Caco-2 (cell line): ENCODE measurements around the gene HAPSTR1. TPM values are rescaled to one million over a fixed set of nuclear protein-coding genes. Genes with fewer than 3 reads are reported as not detected.

ENCODE experiments used
- BruUV-seq: library from RNA; stranded (reverse); fragments of 400-500 nt; replicated peaks from 2 replicates; lab custom pipeline; 2021; lab: Mats Ljungman, UMichigan
- CTCF ChIA-PET: fragments of 300-600 bp; sonication (Branson Sonifier 250); formaldehyde crosslinking; loops from one replicate; lab custom pipeline; 2022; ENCODE audit warnings: antibody characterized with exemption; lab: Charles Lee
- POLR2A ChIA-PET: fragments of 300-600 bp; sonication (Branson Sonifier 250); formaldehyde crosslinking; loops from one replicate; lab custom pipeline; 2022; ENCODE audit warnings: antibody characterized with exemption; lab: Charles Lee
- DNase-seq, 2 experiments: peaks; one replicate each; pipeline versions ENCODE4 v3.0.0 to v3.0.0-alpha.2; 2020 to 2022
- H3K27me3 ChIP-seq: replicated peaks from 2 replicates; pipeline ENCODE4 v1.6.0; 2011; ENCODE audit warnings: low read length; ENCODE audit not compliant: control insufficient read depth, insufficient read depth
- H3K36me3 ChIP-seq: 2 replicates; pipeline ENCODE4 v1.5.1; 2011; ENCODE audit warnings: low read length; ENCODE audit not compliant: control insufficient read depth, insufficient read depth
- H3K4me1 ChIP-seq: fragments of 250-450 bp; sonication (Bioruptor Pico); 2 replicates; pipeline ENCODE4 v1.5.1; 2020; ENCODE audit warnings: mild to moderate bottlenecking
- H3K4me3 ChIP-seq: 2 replicates; pipeline ENCODE4 v1.5.1; 2011; ENCODE audit warnings: low read depth, mild to moderate bottlenecking, control low read depth, low read length
- H3K9me3 ChIP-seq: fragments of 250-450 bp; sonication (Bioruptor Pico); 2 replicates; pipeline ENCODE4 v1.5.1; 2020; ENCODE audit warnings: mild to moderate bottlenecking, moderate library complexity
- H3K27ac Mint-ChIP-seq: one replicate; pipeline ENCODE4 v1.8.0; 2022; ENCODE audit warnings: mixed read lengths; ENCODE audit not compliant: unreplicated experiment
- H3K27me3 Mint-ChIP-seq: one replicate; pipeline ENCODE4 v1.8.0; 2022; ENCODE audit warnings: mixed read lengths; ENCODE audit not compliant: insufficient read depth, unreplicated experiment
- H3K36me3 Mint-ChIP-seq: one replicate; pipeline ENCODE4 v1.8.0; 2022; ENCODE audit warnings: mild to moderate bottlenecking, mixed read lengths; ENCODE audit not compliant: insufficient read depth, unreplicated experiment
- H3K4me1 Mint-ChIP-seq: one replicate; pipeline ENCODE4 v1.8.0; 2022; ENCODE audit warnings: low read depth, mixed read lengths; ENCODE audit not compliant: unreplicated experiment
- H3K4me3 Mint-ChIP-seq: one replicate; pipeline ENCODE4 v1.8.0; 2022; ENCODE audit warnings: mild to moderate bottlenecking, moderate library complexity, mixed read lengths; ENCODE audit not compliant: unreplicated experiment
- H3K9me3 Mint-ChIP-seq: one replicate; pipeline ENCODE4 v1.8.0; 2022; ENCODE audit warnings: mixed read lengths; ENCODE audit not compliant: unreplicated experiment
- CTCF ChIP-seq, 2 experiments: fragments of 200-600 bp in 1 of 2; IDR thresholded peaks; 1 replicate in 1 of 2; 2 replicates in 1 of 2; pipeline versions ENCODE4 v1.5.1 to v1.8.0; 2011 to 2022; ENCODE audit warnings: antibody characterized with exemption in 1 of 2, control low read depth in 1 of 2, inconsistent platforms in 1 of 2, low read depth in 1 of 2, low read length in 1 of 2, mild to moderate bottlenecking in 1 of 2, moderate library complexity in 1 of 2; ENCODE audit not compliant: insufficient read depth in 1 of 2, severe bottlenecking in 1 of 2, unreplicated experiment in 1 of 2
- intact Hi-C: fragments of 100-400 bp; cut with micrococcal nuclease; formaldehyde crosslinking; loops from one replicate; pipeline ENCODE4 v1.10.0; 2022; ENCODE audit not compliant: unreplicated experiment
- total RNA-seq: library from RNA; stranded (reverse); gene quantifications from 2 replicates; pipeline ENCODE4 v1.2.3, GENCODE V29; 2022

Gene HAPSTR1
- total RNA-seq, 1 experiment from 2014 or later, result 47.1 TPM

DNA sequence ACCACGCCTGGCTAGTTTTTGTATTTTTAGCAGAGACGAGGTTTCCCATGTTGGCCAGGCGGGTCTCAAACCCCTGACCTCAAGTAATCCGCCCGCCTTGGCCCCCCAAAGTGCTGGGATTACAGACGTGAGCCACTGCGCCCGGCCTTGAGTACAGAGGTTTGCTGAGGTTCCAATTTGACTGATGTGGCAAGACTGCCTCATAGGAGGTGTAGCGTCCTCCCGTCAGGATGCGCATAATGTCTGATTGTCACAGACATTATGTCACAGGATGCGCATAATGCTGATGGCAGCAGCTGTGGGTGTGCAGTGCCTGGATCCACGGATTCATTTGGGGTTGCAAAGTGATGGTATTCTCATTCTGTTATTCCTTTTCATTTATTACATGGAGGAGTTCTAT, 45.2 kb downstream of the HAPSTR1 start:
- no peak for TF ChIP-seq CTCF (IDR thresholded peaks at IDR 0.05; ENCODE audit: insufficient read depth in 1 of 2, low read depth in 1 of 2, low read length in 1 of 2, severe bottlenecking in 1 of 2, unreplicated experiment in 1 of 2)
- CTCF ChIA-PET, result no interaction called here
- intact Hi-C loops, result no loop called here
- Histone ChIP-seq H3K4me1 (no peaks in the 10 kb centered on the region), H3K9me3 (no peaks in the 10 kb centered on the region), H3K36me3 (no peaks in the 10 kb centered on the region), H3K4me3 (no peak overlapping the region), H3K27me3 (no peaks in the 10 kb centered on the region)
- H3K4me1 Mint-ChIP-seq, result no peaks in the 10 kb centered on the region
- POLR2A ChIA-PET, result no interaction called here
- no peak overlapping the region for H3K4me3 Mint-ChIP-seq
- peaks cover 15% of the 10 kb centered on the region for H3K36me3 Mint-ChIP-seq
- H3K27ac Mint-ChIP-seq, result no peak overlapping the region
- DNase-seq, result no peak
- H3K9me3 Mint-ChIP-seq, result no peaks in the 10 kb centered on the region
- no peaks in the 10 kb centered on the region for H3K27me3 Mint-ChIP-seq
- no TSS peak for BruUV-seq

DNA sequence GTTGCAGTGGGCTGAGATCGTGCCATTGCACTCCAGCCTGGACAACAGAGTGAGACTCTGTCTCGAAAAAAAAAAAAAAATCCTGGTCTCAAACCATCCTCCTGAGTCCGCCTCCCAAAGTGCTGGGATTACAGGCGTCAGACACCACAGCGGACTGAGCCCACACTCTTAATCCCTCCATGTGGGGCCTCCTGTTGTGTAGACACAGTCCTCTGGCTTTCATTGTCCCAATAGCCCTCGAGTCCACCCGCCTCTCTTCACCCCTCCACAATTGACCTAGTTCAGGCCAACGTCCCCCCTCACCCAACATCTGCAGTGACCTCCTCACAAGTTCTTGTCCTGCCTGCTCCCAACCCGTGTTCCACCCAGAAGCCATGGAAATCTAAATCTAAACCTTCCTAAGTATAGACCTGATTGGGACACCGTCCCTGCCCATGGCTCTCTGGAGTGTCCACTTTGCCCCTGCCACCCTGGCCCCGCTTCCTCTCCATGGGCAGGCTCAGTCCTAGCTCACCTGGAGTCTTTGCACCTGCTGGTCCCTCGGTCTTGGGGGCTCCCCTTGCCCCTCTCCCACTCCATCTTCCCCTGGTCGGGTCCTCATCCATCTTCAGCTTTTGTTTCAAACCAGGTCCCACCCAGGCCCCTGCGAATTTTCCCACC, 46.7 kb downstream of the HAPSTR1 start:
- no peak for DNase-seq
- Mint-ChIP-seq H3K4me1 (no peaks in the 10 kb centered on the region), H3K36me3 (peaks cover 6% of the 10 kb centered on the region), H3K9me3 (no peaks in the 10 kb centered on the region), H3K4me3 (no peak overlapping the region), H3K27me3 (no peaks in the 10 kb centered on the region), H3K27ac (no peak overlapping the region)
- TF ChIP-seq CTCF (IDR thresholded peaks at IDR 0.05; ENCODE audit: insufficient read depth in 1 of 2, low read depth in 1 of 2, low read length in 1 of 2, severe bottlenecking in 1 of 2, unreplicated experiment in 1 of 2), result no peak
- no peak overlapping the region for H3K4me3 ChIP-seq
- H3K9me3 ChIP-seq, result no peaks in the 10 kb centered on the region
- H3K4me1 ChIP-seq, result no peaks in the 10 kb centered on the region
- ChIA-PET POLR2A (no interaction called here), CTCF (no interaction called here)
- no TSS peak for BruUV-seq
- intact Hi-C loops, result no loop called here
- H3K36me3 ChIP-seq, result no peaks in the 10 kb centered on the region
- H3K27me3 ChIP-seq, result no peaks in the 10 kb centered on the region

- no peak overlapping the region for H3K4me3 ChIP-seq
- no peaks in the 10 kb centered on the region for H3K36me3 ChIP-seq
- POLR2A ChIA-PET, result no interaction called here
- H3K36me3 Mint-ChIP-seq, result peaks cover 7% of the 10 kb centered on the region
- intact Hi-C loops, result no loop called here
- no peaks in the 10 kb centered on the region for H3K27me3 Mint-ChIP-seq
- no peak overlapping the region for H3K27ac Mint-ChIP-seq
- BruUV-seq, result no TSS peak
- no peaks in the 10 kb centered on the region for H3K9me3 ChIP-seq
- no peaks in the 10 kb centered on the region for H3K27me3 ChIP-seq
- no peaks in the 10 kb centered on the region for H3K9me3 Mint-ChIP-seq
- no peaks in the 10 kb centered on the region for H3K4me1 Mint-ChIP-seq
- TF ChIP-seq CTCF (IDR thresholded peaks at IDR 0.05; ENCODE audit: insufficient read depth in 1 of 2, low read depth in 1 of 2, low read length in 1 of 2, severe bottlenecking in 1 of 2, unreplicated experiment in 1 of 2), result peak; percentile 38 to 60
- H3K4me1 ChIP-seq, result no peaks in the 10 kb centered on the region
- CTCF ChIA-PET, result interaction anchor here (0.5 to 0.7 kb wide), 2 partner anchors 105 to 310 kb away, joined by 3 to 8 read pairs; no protein-coding TSS in a partner anchor
- H3K4me3 Mint-ChIP-seq, result no peak overlapping the region
- DNase-seq, result peak; percentile 52 to 55
These were observed 47.5 kb downstream of the HAPSTR1 start for GRCh38 chr16:9138731-9139501.
